Putamen (tissue), 1 donor: ENCODE results near the gene TUT4.

Experiments
- DNase-seq: peaks from one replicate; pipeline ENCODE4 v3.0.0-alpha.2; 2016; ENCODE audit warnings: low spot score

The TUT4 gene

GRCh38 chr1:52574594-52574993, 21.7 kb upstream of the TUT4 start:
- DNase-seq, result no peak

- no peak for DNase-seq
Measured at GRCh38 chr1:52572387-52572786, 19.5 kb upstream of the TUT4 start.

GRCh38 chr1:52571783-52572182, 18.9 kb upstream of the TUT4 start:
- DNase-seq, result no peak

- no peak for DNase-seq
Measured at GRCh38 chr1:52569449-52570210, 16.7 kb upstream of the TUT4 start.

- no peak for DNase-seq
Measured at GRCh38 chr1:52567943-52568342, 15.1 kb upstream of the TUT4 start.

- no peak for DNase-seq
Measured at GRCh38 chr1:52562766-52563165, 9.9 kb upstream of the TUT4 start.

- no peak for DNase-seq
Measured at GRCh38 chr1:52559875-52560274, 7.0 kb upstream of the TUT4 start.

GRCh38 chr1:52558941-52559340, 6.0 kb upstream of the TUT4 start:
- DNase-seq, result no peak

- no peak for DNase-seq
Measured at GRCh38 chr1:52556641-52557360, 3.9 kb upstream of the TUT4 start.

- no peak for DNase-seq
Measured at GRCh38 chr1:52554756-52555155, 1.9 kb upstream of the TUT4 start.

GRCh38 chr1:52554267-52554640, 1.4 kb upstream of the TUT4 start:
- DNase-seq, result no peak

GRCh38 chr1:52553362-52554266, 722 bp upstream of the TUT4 start:
- peak; percentile 79 for DNase-seq

- DNase-seq, result peak; percentile 26
Measured at GRCh38 chr1:52552236-52552504, 722 bp downstream of the TUT4 start.

- DNase-seq, result peak; percentile 23
Measured at GRCh38 chr1:52551507-52552235, 1.2 kb downstream of the TUT4 start.

- peak; percentile 34 for DNase-seq
Measured at GRCh38 chr1:52550447-52550846, 2.4 kb downstream of the TUT4 start.

- no peak for DNase-seq
Measured at GRCh38 chr1:52549267-52549666, 3.6 kb downstream of the TUT4 start.

GRCh38 chr1:52546852-52547251, 6.0 kb downstream of the TUT4 start:
- DNase-seq, result no peak

GRCh38 chr1:52544665-52545525, 8.0 kb downstream of the TUT4 start:
- no peak for DNase-seq

- DNase-seq, result no peak
Measured at GRCh38 chr1:52542085-52542688, 10.7 kb downstream of the TUT4 start.

GRCh38 chr1:52534928-52535764, 17.7 kb downstream of the TUT4 start:
- DNase-seq, result no peak
